NCI-H82 (cell line): ENCODE measurements around the gene AQP5.

Experiments used
- DNase-seq: peaks from one replicate; lab custom pipeline; 2025; lab: John Stamatoyannopoulos, UW

AQP5 gene

GRCh38 chr12:49964849-49965624, 3.4 kb downstream of the AQP5 start:
- no peak for DNase-seq

- no peak for DNase-seq
These were observed 4.2 kb downstream of the AQP5 start for GRCh38 chr12:49965836-49966235.

DNA sequence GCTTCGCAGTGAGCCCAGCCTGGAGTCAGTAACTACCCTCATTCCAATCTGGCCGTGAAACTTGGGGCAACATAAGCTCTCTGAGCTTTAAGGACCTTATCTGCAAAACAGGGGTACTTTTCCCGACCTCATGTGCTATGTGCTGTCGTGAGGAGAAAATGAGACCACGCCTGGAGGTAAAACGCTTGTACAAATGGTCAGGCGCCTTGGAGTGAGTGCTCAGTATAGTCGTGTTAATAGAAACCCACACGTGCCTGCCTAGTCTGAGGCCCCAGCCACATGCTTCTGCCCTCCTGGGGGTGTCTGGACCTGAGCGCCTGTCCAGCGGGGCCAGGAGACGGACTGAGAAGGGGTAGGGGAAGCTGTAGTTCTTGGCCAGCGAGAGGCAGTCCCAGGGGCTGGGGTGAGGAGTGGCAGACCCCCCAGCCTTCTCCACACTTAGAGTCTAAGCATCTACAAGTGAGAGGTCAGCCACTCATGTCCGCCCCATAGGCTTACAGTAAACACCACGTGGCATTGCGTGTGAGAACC, 4.9 kb downstream of the AQP5 start:
- DNase-seq, result no peak

GRCh38 chr12:49967042-49967776, 5.5 kb downstream of the AQP5 start:
- peak; percentile 97 for DNase-seq

- no peak for DNase-seq
These were observed 6.1 kb downstream of the AQP5 start for GRCh38 chr12:49967777-49968250.

DNA sequence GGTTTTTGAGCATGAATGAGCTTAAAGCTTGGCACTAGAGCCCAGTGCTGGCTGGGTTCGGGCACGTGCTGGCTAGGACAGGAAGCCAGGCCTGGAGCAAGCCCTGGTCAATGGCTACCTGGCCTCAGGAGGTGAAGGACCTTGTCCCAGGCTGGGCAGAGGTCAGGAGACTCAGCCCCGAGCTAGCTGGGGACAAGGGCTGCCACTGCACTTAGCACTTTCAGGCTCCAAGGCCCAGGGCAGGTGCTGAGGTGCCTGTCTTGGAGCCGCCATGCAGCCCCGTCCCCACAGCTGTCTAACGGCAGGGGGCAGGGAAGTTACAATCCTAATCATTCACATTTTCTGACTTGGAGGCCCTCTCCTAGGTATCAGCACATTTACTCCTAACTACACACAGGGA, 6.8 kb downstream of the AQP5 start:
- no peak for DNase-seq

DNA sequence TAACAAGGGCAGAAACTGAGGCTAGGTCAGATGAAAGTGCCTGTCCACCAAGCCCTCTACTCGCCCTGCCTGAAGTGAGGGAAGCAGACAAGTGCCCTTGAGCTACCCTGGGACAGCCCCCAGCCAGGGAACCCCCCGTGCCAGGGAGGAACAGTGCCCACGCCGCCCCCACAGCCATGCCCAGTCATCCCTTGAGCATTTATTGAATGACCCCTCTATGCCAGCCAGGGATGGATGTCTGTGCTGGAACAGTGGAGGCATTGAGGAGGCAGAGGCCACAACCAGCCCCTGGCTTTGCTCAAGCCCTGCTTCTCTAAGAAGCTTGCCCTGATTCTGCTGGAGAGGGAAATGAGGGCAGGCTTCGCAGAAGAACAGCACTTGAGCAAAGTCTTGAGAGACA, 7.4 kb downstream of the AQP5 start:
- DNase-seq, result no peak

DNA sequence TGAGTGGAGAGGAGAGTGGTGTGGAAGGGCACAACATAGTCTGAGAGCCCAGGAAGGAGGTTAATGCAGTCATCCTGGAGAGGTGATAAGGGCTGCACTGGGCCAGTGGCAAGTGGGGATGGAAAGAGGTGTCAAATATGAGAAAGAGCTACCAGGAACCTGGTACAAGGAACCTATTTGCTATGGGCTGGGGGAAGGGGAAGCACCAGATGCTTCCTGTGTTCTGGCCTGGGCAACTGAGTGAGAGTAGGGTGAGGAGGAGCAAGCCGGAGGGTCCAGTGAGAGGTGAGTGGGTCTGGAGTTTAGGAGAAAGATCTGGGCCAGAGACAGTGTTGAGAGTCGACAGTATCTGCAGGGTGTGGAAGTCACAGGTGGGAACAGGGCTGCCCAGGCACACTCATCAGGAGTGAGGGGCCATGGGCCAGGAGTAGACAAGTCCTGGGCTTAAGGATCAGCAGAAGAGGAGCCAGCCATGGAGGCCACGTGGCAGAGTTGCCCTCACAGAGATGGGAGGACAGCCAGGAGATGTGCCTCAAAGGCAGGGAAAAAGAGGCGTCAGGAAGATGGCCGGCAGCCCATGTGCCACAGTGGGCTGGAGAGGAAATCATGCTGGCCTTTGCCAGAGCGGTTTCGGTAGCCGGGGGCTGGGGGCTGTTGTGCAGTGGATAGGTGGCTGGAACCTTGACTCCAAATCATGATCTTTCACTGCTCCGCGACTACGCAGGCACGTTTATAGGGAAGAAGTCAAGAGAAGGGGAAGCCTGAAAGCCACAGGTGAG, 8.2 kb downstream of the AQP5 start:
- no peak for DNase-seq

GRCh38 chr12:49970658-49971057, 9.0 kb downstream of the AQP5 start:
- no peak for DNase-seq

- no peak for DNase-seq
These were observed 9.5 kb downstream of the AQP5 start for GRCh38 chr12:49971141-49971540.

GRCh38 chr12:49972129-49972528, 10.5 kb downstream of the AQP5 start:
- DNase-seq, result no peak

DNA sequence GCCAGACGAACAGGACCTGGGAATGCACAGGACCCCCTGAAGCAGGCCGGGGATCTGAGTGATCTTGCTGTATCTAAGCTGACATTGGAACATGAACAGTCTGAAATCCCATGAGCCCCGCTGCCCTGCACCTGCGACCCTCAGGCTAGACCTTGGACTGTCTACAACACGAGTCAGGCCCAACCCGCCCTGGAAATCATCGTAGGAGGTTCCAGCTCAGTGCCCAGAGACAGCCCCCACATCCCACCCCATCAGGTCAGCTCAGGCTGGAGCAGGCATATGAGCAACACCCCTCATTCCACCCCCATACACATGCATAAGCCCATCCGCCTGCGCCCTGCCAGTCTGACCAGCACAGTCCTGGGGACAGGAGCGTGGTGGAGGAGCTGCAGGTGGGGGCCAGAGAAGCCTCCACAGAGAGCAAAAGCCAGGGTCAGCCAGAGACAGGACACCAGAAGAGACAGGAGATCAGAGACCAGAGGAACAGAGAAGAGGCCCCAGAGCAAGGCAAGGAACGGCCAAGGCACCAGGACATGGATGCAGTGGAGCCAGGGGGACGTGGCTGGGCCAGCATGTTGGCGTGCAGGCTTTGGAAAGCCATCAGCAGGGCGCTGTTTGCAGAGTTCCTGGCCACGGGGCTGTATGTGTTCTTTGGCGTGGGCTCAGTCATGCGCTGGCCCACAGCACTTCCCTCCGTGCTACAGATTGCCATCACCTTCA, 11.1 kb downstream of the AQP5 start, which contains the start of gene AQP6:
Gene AQP6 (plus strand): TSS at position 307 of the 720 bp plus-strand sequence. CDS start 227 bp downstream, at position 534.
- DNase-seq, result no peak

DNA sequence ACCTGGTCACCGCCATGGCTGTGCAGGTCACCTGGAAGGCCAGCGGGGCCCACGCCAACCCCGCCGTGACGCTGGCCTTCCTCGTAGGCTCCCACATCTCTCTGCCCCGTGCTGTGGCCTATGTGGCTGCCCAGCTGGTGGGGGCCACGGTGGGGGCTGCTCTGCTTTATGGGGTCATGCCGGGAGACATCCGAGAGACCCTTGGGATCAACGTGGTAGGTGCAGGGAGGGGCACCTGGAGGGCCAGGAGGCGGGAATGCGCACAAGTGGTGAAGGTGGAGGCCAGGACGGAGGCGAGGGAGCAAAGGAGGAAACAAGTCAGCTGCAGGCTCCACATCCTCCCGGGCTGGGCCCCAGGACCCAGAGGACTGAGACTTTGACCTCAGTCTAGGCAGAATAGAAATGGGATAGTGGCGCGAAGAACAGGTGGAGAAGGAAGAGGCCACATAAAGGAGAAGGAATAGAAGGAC, 11.7 kb downstream of the AQP5 start:
- no peak for DNase-seq

DNA sequence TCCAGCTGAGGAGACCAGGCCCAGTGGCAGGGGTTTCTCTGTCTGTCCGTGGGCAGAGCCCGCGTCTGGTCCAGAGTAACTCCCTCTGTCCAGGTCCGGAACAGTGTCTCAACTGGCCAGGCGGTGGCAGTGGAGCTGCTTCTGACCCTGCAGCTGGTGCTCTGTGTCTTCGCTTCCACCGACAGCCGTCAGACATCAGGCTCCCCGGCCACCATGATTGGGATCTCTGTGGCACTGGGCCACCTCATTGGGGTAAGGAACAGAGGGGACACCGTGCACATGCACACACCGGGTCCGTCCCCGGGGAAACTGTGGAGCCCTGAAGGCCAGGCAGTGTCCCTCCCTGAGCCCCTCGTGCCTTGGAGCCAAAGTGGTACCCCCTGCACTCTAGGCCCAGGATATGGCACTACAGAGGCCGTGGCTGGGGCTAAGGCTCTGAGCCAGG, 12.6 kb downstream of the AQP5 start:
- peak; percentile 79 for DNase-seq

- DNase-seq, result no peak
These were observed 13.1 kb downstream of the AQP5 start for GRCh38 chr12:49974677-49975317.

GRCh38 chr12:49975318-49975761, 13.7 kb downstream of the AQP5 start:
- no peak for DNase-seq

DNA sequence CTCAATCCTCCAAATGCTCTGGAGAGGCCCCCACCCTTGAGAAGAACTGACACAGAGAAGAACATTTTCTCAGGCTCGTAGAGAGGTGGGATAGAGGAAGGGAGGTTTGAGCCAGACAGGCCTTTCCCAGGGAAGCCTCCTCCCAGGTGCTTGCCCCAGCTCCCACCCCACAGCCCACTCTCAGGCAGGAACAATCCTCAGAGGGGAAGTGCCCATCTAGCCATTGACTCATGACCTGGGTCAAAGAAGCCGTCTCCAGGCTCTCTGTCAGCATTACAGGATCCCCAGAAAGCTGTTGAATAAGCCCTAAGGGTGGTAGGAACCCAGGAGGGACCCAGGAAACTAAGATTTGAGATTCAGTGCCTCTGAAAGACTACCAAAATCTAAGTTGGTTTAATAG, 14.9 kb downstream of the AQP5 start:
- DNase-seq, result no peak

DNA sequence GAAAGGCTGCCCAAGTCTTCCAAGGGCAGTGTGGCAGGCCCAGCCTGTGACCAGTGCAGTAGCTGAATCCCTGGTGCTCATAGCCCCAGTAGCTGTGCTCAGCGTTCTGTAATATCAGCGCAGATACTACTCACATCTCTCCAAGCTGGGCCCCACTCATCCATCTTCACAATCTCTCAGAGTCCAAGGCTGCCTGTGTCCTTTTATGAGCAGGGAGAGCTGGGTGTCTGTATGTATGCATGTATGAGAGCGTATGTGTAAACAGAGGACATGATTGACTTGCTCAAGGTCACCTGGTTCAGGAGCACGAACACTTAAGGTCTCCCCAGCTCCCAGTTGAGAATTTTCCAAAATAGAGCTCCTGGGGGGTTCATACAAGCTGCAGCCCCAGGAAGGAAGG, 16.5 kb downstream of the AQP5 start:
- DNase-seq, result no peak

- peak; percentile 100 for DNase-seq
These were observed 17.4 kb downstream of the AQP5 start for GRCh38 chr12:49979016-49979586.

- DNase-seq, result peak; percentile 68
These were observed 18.1 kb downstream of the AQP5 start for GRCh38 chr12:49979791-49980190.
